ENCODE measurements around the gene CLASP1. TPM values are rescaled to one million over a fixed set of nuclear protein-coding genes. Genes with fewer than 3 reads are reported as not detected.

The CLASP1 gene
- total RNA-seq, 1 experiment from 2014 or later, result 46.1 TPM

GRCh38 chr2:121363632-121364420 lies 285.4 kb downstream of the CLASP1 start:
- no peak overlapping the region for H3K27ac Mint-ChIP-seq (ENCODE audit: unreplicated experiment)
- H3K9me3 ChIP-seq, result no peaks in the 10 kb centered on the region
- H3K27me3 ChIP-seq (replicated peaks; ENCODE audit: control insufficient read depth, insufficient read depth, low read length), result no peaks in the 10 kb centered on the region
- H3K36me3 ChIP-seq (ENCODE audit: control insufficient read depth, insufficient read depth, low read length), result no peaks in the 10 kb centered on the region; the same call in 1 of the 2 replicates
- peaks cover 23% of the 10 kb centered on the region for H3K36me3 Mint-ChIP-seq (ENCODE audit: insufficient read depth, unreplicated experiment)
- no peak for DNase-seq
- ChIA-PET POLR2A (no interaction called here), CTCF (interaction anchor here (1.3 kb wide), 1 partner anchor 235 kb away, joined by 4 read pairs; no protein-coding TSS in a partner anchor)
- intact Hi-C loops (cut with micrococcal nuclease; ENCODE audit: unreplicated experiment), result no loop called here
- no peak overlapping the region for H3K4me3 Mint-ChIP-seq (ENCODE audit: unreplicated experiment)
- TF ChIP-seq CTCF (IDR thresholded peaks at IDR 0.05; ENCODE audit: insufficient read depth in 1 of 2, low read depth in 1 of 2, low read length in 1 of 2, severe bottlenecking in 1 of 2, unreplicated experiment in 1 of 2), result no peak
- H3K4me1 Mint-ChIP-seq (ENCODE audit: low read depth, unreplicated experiment), result no peaks in the 10 kb centered on the region
- no peaks in the 10 kb centered on the region for H3K9me3 Mint-ChIP-seq (ENCODE audit: unreplicated experiment)
- no peak overlapping the region for H3K4me3 ChIP-seq (ENCODE audit: low read depth, low read length)
- no peaks in the 10 kb centered on the region for H3K4me1 ChIP-seq
- no peaks in the 10 kb centered on the region for H3K27me3 Mint-ChIP-seq (ENCODE audit: insufficient read depth, unreplicated experiment)
- no TSS peak for BruUV-seq (replicated peaks)

GRCh38 chr2:121362774-121363173 lies 286.5 kb downstream of the CLASP1 start:
- no peaks in the 10 kb centered on the region for H3K9me3 Mint-ChIP-seq (ENCODE audit: unreplicated experiment)
- intact Hi-C loops (cut with micrococcal nuclease; ENCODE audit: unreplicated experiment), result no loop called here
- Histone ChIP-seq H3K4me1 (0 out of 2 replicates have a peak, but pooled peaks cover 6% of the 10 kb centered on the region), H3K9me3 (no peaks in the 10 kb centered on the region), H3K4me3 (ENCODE audit: low read depth, low read length) (no peak overlapping the region), H3K36me3 (ENCODE audit: control insufficient read depth, insufficient read depth, low read length) (no peaks in the 10 kb centered on the region; the same call in 1 of the 2 replicates), H3K27me3 (replicated peaks; ENCODE audit: control insufficient read depth, insufficient read depth, low read length) (no peaks in the 10 kb centered on the region)
- ChIA-PET CTCF (interaction anchor here (1.3 kb wide), 1 partner anchor 234 kb away, joined by 4 read pairs; no protein-coding TSS in a partner anchor), POLR2A (interaction anchor here (0.6 kb wide), 1 partner anchor 167 kb away, joined by 6 read pairs; no protein-coding TSS in a partner anchor)
- BruUV-seq (replicated peaks), result no TSS peak
- peaks cover 6% of the 10 kb centered on the region for H3K4me1 Mint-ChIP-seq (ENCODE audit: low read depth, unreplicated experiment)
- no peak overlapping the region for H3K27ac Mint-ChIP-seq (ENCODE audit: unreplicated experiment)
- no peak for TF ChIP-seq CTCF (IDR thresholded peaks at IDR 0.05; ENCODE audit: insufficient read depth in 1 of 2, low read depth in 1 of 2, low read length in 1 of 2, severe bottlenecking in 1 of 2, unreplicated experiment in 1 of 2)
- peaks cover 23% of the 10 kb centered on the region for H3K36me3 Mint-ChIP-seq (ENCODE audit: insufficient read depth, unreplicated experiment)
- no peaks in the 10 kb centered on the region for H3K27me3 Mint-ChIP-seq (ENCODE audit: insufficient read depth, unreplicated experiment)
- no peak for DNase-seq
- H3K4me3 Mint-ChIP-seq (ENCODE audit: unreplicated experiment), result no peak overlapping the region

GRCh38 chr2:121362226-121362625 lies 287.0 kb downstream of the CLASP1 start:
- DNase-seq, result no peak
- Histone ChIP-seq H3K4me1 (0 out of 2 replicates have a peak, but pooled peaks cover 6% of the 10 kb centered on the region), H3K9me3 (no peaks in the 10 kb centered on the region), H3K27me3 (replicated peaks; ENCODE audit: control insufficient read depth, insufficient read depth, low read length) (no peaks in the 10 kb centered on the region), H3K36me3 (ENCODE audit: control insufficient read depth, insufficient read depth, low read length) (no peaks in the 10 kb centered on the region; the same call in 1 of the 2 replicates), H3K4me3 (ENCODE audit: low read depth, low read length) (no peak overlapping the region)
- ChIA-PET CTCF (no interaction called here), POLR2A (interaction anchor here (0.6 kb wide), 1 partner anchor 167 kb away, joined by 6 read pairs; no protein-coding TSS in a partner anchor)
- Mint-ChIP-seq H3K9me3 (ENCODE audit: unreplicated experiment) (no peaks in the 10 kb centered on the region), H3K4me1 (ENCODE audit: low read depth, unreplicated experiment) (peaks cover 7% of the 10 kb centered on the region), H3K4me3 (ENCODE audit: unreplicated experiment) (no peak overlapping the region), H3K27me3 (ENCODE audit: insufficient read depth, unreplicated experiment) (no peaks in the 10 kb centered on the region), H3K27ac (ENCODE audit: unreplicated experiment) (no peak overlapping the region), H3K36me3 (ENCODE audit: insufficient read depth, unreplicated experiment) (peaks cover 23% of the 10 kb centered on the region)
- no TSS peak for BruUV-seq (replicated peaks)
- no peak for TF ChIP-seq CTCF (IDR thresholded peaks at IDR 0.05; ENCODE audit: insufficient read depth in 1 of 2, low read depth in 1 of 2, low read length in 1 of 2, severe bottlenecking in 1 of 2, unreplicated experiment in 1 of 2)
- intact Hi-C loops (cut with micrococcal nuclease; ENCODE audit: unreplicated experiment), result no loop called here
